Neural cell (in vitro differentiated cells): Measurements from ENCODE around the gene GOLM1.

ENCODE experiments used
- CTCF ChIP-seq: fragments of 450-650 bp; IDR thresholded peaks from 2 replicates; pipeline ENCODE4 v1.5.1; 2014; ENCODE audit warnings: antibody characterized with exemption, mild to moderate bottlenecking, moderate library complexity; ENCODE audit not compliant: poor library complexity, severe bottlenecking
- EP300 ChIP-seq: fragments of 450-650 bp; conservative IDR thresholded peaks from 2 replicates; pipeline ENCODE4 v1.6.1; 2014; ENCODE audit warnings: antibody characterized with exemption, mild to moderate bottlenecking, moderate library complexity; ENCODE audit not compliant: poor library complexity, severe bottlenecking
- EZH2 ChIP-seq: fragments of 200-600, 300-800 bp; shearing (Covaris generic), sonication (generic); IDR thresholded peaks from 2 replicates; pipeline ENCODE4 v1.6.1; 2014; ENCODE audit warnings: antibody characterized with exemption, low read length, borderline replicate concordance, mild to moderate bottlenecking; ENCODE audit not compliant: insufficient read depth, poor library complexity, severe bottlenecking
- MXI1 ChIP-seq: fragments of 450-650 bp; conservative IDR thresholded peaks from 2 replicates; pipeline ENCODE4 v1.6.1; 2014; ENCODE audit warnings: antibody characterized with exemption, mild to moderate bottlenecking; ENCODE audit not compliant: poor library complexity, severe bottlenecking
- POLR2AphosphoS5 ChIP-seq: IDR thresholded peaks from 2 replicates; pipeline ENCODE4 v1.6.1; 2012
- SMC3 ChIP-seq: fragments of 450-650 bp; conservative IDR thresholded peaks from 2 replicates; pipeline ENCODE4 v1.6.1; 2014; ENCODE audit warnings: antibody characterized with exemption, mild to moderate bottlenecking, moderate library complexity; ENCODE audit not compliant: poor library complexity
- TAF1 ChIP-seq: IDR thresholded peaks from 2 replicates; pipeline ENCODE4 v1.6.1; 2012; ENCODE audit warnings: low read depth

- TF ChIP-seq EP300 (no peak), CTCF (no peak), POLR2AphosphoS5 (no peak), EZH2 (no peak), TAF1 (no peak), SMC3 (no peak), MXI1 (no peak)
Observed at GRCh38 chr9:86062845-86063693, 36.3 kb downstream of the GOLM1 start.
